ENCODE data around the gene KLHDC3.
A peak's percentile ranks its signal among the peaks of the same experiment; 100 is the strongest.

Gene KLHDC3

GRCh38 chr6:43058531-43058930 is 44.5 kb downstream of the KLHDC3 start:
- DNase-seq (ENCODE audit: low read depth) = no peak

GRCh38 chr6:43059168-43060033 is 45.4 kb downstream of the KLHDC3 start, which contains the start of the genes KLC4 and MRPL2:
KLC4 (plus strand) TSS chr6:43059631; CDS start chr6:43061336, 1,705 bp downstream.
MRPL2 (minus strand) TSS chr6:43059434; CDS start chr6:43059381, 53 bp downstream.
- DNase-seq (ENCODE audit: low read depth) = peak; percentile 95

GRCh38 chr6:43060034-43060754 is 46.1 kb downstream of the KLHDC3 start:
- no peak for DNase-seq (ENCODE audit: low read depth)

- no peak for DNase-seq (ENCODE audit: low read depth)
Measured at GRCh38 chr6:43060755-43061633, 46.9 kb downstream of the KLHDC3 start.

GRCh38 chr6:43061861-43062260 is 47.8 kb downstream of the KLHDC3 start:
- no peak for DNase-seq (ENCODE audit: low read depth)

- no peak for DNase-seq (ENCODE audit: low read depth)
Measured at GRCh38 chr6:43062818-43063217, 48.8 kb downstream of the KLHDC3 start.

- DNase-seq (ENCODE audit: low read depth) = no peak
Measured at GRCh38 chr6:43070028-43070632, 56.1 kb downstream of the KLHDC3 start.
